Measurements from ENCODE around the gene BTN2A1. TPM values are rescaled to one million over a fixed set of nuclear protein-coding genes. Genes with fewer than 3 reads are reported as not detected.
"Not testable (repeated sequence)": the region's sequence is repeated elsewhere in the genome, so short reads cannot be mapped to it uniquely, and the experiment has no call there.

BTN2A1 gene
- total and polyA plus RNA-seq, 8 donors: 3.7 to 15.3 (median 7.6) TPM

GRCh38 chr6:26457264-26457805 lies 420 bp upstream of the BTN2A1 start:
- no peak for TF ChIP-seq CTCF (IDR thresholded peaks at IDR 0.05)
- Histone ChIP-seq H3K4me3 (peak overlapping the region in 3 of 4 donors; percentile 50 to 80 (median 53)), H3K9me3 (no peaks in the 10 kb centered on the region), H3K27ac (peak overlapping the region; percentile 67 to 96 (median 79)), H3K36me3 (peaks cover 0 to 10% (median 9%) of the 10 kb centered on the region in 3 donors), H3K4me1 (peaks cover 0 to 20% (median 4%) of the 10 kb centered on the region in 3 donors), H3K27me3 (no peaks in the 10 kb centered on the region)
- intact Hi-C loops (cut with DNase I): no loop called here
- ATAC-seq (peak; percentile 47 to 63 (median 58)), DNase-seq (peak in 3 of 6 donors; percentile 11 to 32 (median 28)), FAIRE-seq (no peak)
- 19% methylated on average over 9 of the region's 9 CpGs for WGBS, 2 donors

- Histone ChIP-seq H3K4me3 (peak overlapping the region; percentile 12 to 80 (median 52)), H3K36me3 (peaks cover 0 to 23% (median 21%) of the 10 kb centered on the region in 3 donors), H3K9me3 (no peaks in the 10 kb centered on the region), H3K27ac (no peak overlapping the region), H3K27me3 (no peaks in the 10 kb centered on the region), H3K4me1 (peaks cover 0 to 20% (median 4%) of the 10 kb centered on the region in 3 donors)
- FAIRE-seq: no peak
- no peak for ATAC-seq
- no peak for DNase-seq
- TF ChIP-seq CTCF (IDR thresholded peaks at IDR 0.05): no peak
- WGBS, 2 donors: 85 to 87% methylated on average over 16 of the region's 16 CpGs
- intact Hi-C loops (cut with DNase I): no loop called here
Measured at GRCh38 chr6:26459023-26459810, 1.5 kb downstream of the BTN2A1 start.

- peaks cover 0 to 20% (median 4%) of the 10 kb centered on the region in 3 donors for H3K4me1 ChIP-seq
- H3K4me3 ChIP-seq; ATAC-seq; intact Hi-C loops (cut with DNase I); H3K27ac ChIP-seq; DNase-seq; H3K9me3 ChIP-seq; FAIRE-seq; H3K27me3 ChIP-seq: not testable (repeated sequence)
- WGBS, 2 donors: 73 to 80% methylated on average over 5 of the region's 5 CpGs
- H3K36me3 ChIP-seq: peaks cover 0 to 43% (median 29%) of the 10 kb centered on the region in 3 donors
Measured at GRCh38 chr6:26461353-26461752, 3.6 kb downstream of the BTN2A1 start.

- 94% methylated on average over 4 of the region's 4 CpGs for WGBS, 2 donors
- DNase-seq (no peak), ATAC-seq (no peak), FAIRE-seq (no peak)
- no peak overlapping the region for H3K4me3 ChIP-seq
- no peak overlapping the region for H3K27ac ChIP-seq
- peaks cover 0 to 16% (median 4%) of the 10 kb centered on the region in 3 donors for H3K4me1 ChIP-seq
- intact Hi-C loops (cut with DNase I): no loop called here
- H3K27me3 ChIP-seq: no peaks in the 10 kb centered on the region
- H3K36me3 ChIP-seq: peaks cover 0 to 64% (median 30%) of the 10 kb centered on the region in 3 donors
- no peaks in the 10 kb centered on the region for H3K9me3 ChIP-seq
- TF ChIP-seq CTCF (IDR thresholded peaks at IDR 0.05): no peak
Measured at GRCh38 chr6:26464014-26464413, 6.3 kb downstream of the BTN2A1 start.

- intact Hi-C loops (cut with DNase I): no loop called here
- no peaks in the 10 kb centered on the region for H3K27me3 ChIP-seq
- FAIRE-seq (no peak), DNase-seq (no peak), ATAC-seq (no peak)
- H3K4me1 ChIP-seq: peaks cover 0 to 13% (median 4%) of the 10 kb centered on the region in 3 donors
- no peak overlapping the region for H3K27ac ChIP-seq
- H3K9me3 ChIP-seq: no peaks in the 10 kb centered on the region
- no peak overlapping the region for H3K4me3 ChIP-seq
- peaks cover 0 to 64% (median 30%) of the 10 kb centered on the region in 3 donors for H3K36me3 ChIP-seq
- no peak for TF ChIP-seq CTCF (IDR thresholded peaks at IDR 0.05)
- 96 to 97% methylated on average over 7 of the region's 7 CpGs for WGBS, 2 donors
Measured at GRCh38 chr6:26464416-26465131, 6.8 kb downstream of the BTN2A1 start.

Measured in pancreas (tissue), 10 donors.